ENCODE measurements around the gene ATXN3.

ATXN3 gene

GRCh38 chr14:92033906-92034687 is 72.3 kb downstream of the ATXN3 start:
- no peak for DNase-seq (ENCODE audit: low read depth, low spot score)
- in situ Hi-C loops (cut with HindIII; ENCODE audit: low sequenced_read_pairs): no loop called here
- TF ChIP-seq CTCF (IDR thresholded peaks at IDR 0.05; ENCODE audit: low read depth, low read length): no peak
- no peak overlapping the region for H3K4me3 ChIP-seq (ENCODE audit: low read depth, low read length)

GRCh38 chr14:92033433-92033832 is 72.9 kb downstream of the ATXN3 start:
- in situ Hi-C loops (cut with HindIII; ENCODE audit: low sequenced_read_pairs): no loop called here
- TF ChIP-seq CTCF (IDR thresholded peaks at IDR 0.05; ENCODE audit: low read depth, low read length): no peak
- H3K4me3 ChIP-seq (ENCODE audit: low read depth, low read length): no peak overlapping the region
- no peak for DNase-seq (ENCODE audit: low read depth, low spot score)

GRCh38 chr14:92026548-92027190 is 79.7 kb downstream of the ATXN3 start:
- TF ChIP-seq CTCF (IDR thresholded peaks at IDR 0.05; ENCODE audit: low read depth, low read length): no peak
- DNase-seq (ENCODE audit: low read depth, low spot score): no peak
- in situ Hi-C loops (cut with HindIII; ENCODE audit: low sequenced_read_pairs): no loop called here
- no peak overlapping the region for H3K4me3 ChIP-seq (ENCODE audit: low read depth, low read length)

- no peak overlapping the region for H3K4me3 ChIP-seq (ENCODE audit: low read depth, low read length)
- no peak for DNase-seq (ENCODE audit: low read depth, low spot score)
- in situ Hi-C loops (cut with HindIII; ENCODE audit: low sequenced_read_pairs): no loop called here
- no peak for TF ChIP-seq CTCF (IDR thresholded peaks at IDR 0.05; ENCODE audit: low read depth, low read length)
Measured at GRCh38 chr14:92022036-92022435, 84.3 kb downstream of the ATXN3 start.

GRCh38 chr14:92021523-92021922 is 84.9 kb downstream of the ATXN3 start:
- in situ Hi-C loops (cut with HindIII; ENCODE audit: low sequenced_read_pairs): no loop called here
- no peak for TF ChIP-seq CTCF (IDR thresholded peaks at IDR 0.05; ENCODE audit: low read depth, low read length)
- DNase-seq (ENCODE audit: low read depth, low spot score): no peak
- no peak overlapping the region for H3K4me3 ChIP-seq (ENCODE audit: low read depth, low read length)

DNA sequence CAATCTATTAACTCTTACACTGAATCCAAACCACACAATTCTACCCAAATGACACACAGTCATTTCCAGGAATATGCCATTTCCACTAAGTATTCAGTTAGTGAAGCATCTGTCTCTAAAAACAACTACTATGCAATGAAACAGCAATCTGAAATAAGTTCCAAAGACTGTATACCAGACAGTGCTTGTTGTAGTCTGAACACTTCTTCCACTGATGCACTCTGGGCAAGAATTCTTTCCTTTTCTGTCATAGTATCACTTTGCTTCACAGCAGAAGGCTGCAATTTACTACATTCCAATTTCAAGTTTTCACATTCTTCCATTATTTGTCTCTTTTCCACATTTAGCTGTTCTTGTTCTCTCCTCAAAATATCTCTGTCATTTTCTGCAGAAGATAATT is 92.3 kb downstream of the ATXN3 start:
- no peak for TF ChIP-seq CTCF (IDR thresholded peaks at IDR 0.05; ENCODE audit: low read depth, low read length)
- in situ Hi-C loops (cut with HindIII; ENCODE audit: low sequenced_read_pairs): no loop called here
- DNase-seq (ENCODE audit: low read depth, low spot score): no peak
- no peak overlapping the region for H3K4me3 ChIP-seq (ENCODE audit: low read depth, low read length)
